Measurements from ENCODE around the gene PRRG1.

GRCh38 chrX:37361596-37361995 is 12.4 kb downstream of the PRRG1 start:
- no peak for TF ChIP-seq POLR2A (IDR thresholded peaks at IDR 0.05; ENCODE audit: insufficient read depth in 1 of 2, low read depth in 2 of 2, low read length in 2 of 2)
- TF ChIP-seq TRIM22 (IDR thresholded peaks at IDR 0.05): no peak
- no peak for TF ChIP-seq SALL2 (CRISPR knock-in tag; IDR thresholded peaks at IDR 0.05)

Data from HepG2 (cell line).